MM.1S (cell line): ENCODE measurements around the gene DYNC1H1.

Source experiments
- DNase-seq: peaks from one replicate; pipeline ENCODE4 v3.0.0-alpha.2; 2015
- H2AFZ ChIP-seq: fragments of 300-600 bp; sonication (generic); 2 replicates; pipeline ENCODE4 v1.6.0; 2016; ENCODE audit warnings: antibody characterized with exemption, low read length
- H3F3A ChIP-seq: fragments of 300-600 bp; sonication (generic); 2 replicates; pipeline ENCODE4 v1.6.1; 2016; ENCODE audit warnings: mild to moderate bottlenecking, antibody characterized with exemption, low read length, moderate library complexity, mixed read lengths; ENCODE audit not compliant: insufficient read depth
- H3K27ac ChIP-seq: fragments of 300-600 bp; sonication (generic); 2 replicates; pipeline ENCODE4 v1.5.1; 2016; ENCODE audit warnings: mild to moderate bottlenecking, low read length
- H3K27me3 ChIP-seq: fragments of 300-600 bp; sonication (generic); replicated peaks from 2 replicates; pipeline ENCODE4 v1.6.0; 2016; ENCODE audit warnings: low read length; ENCODE audit not compliant: insufficient read depth
- H3K36me3 ChIP-seq: fragments of 300-600 bp; sonication (generic); replicated peaks from 2 replicates; pipeline ENCODE4 v1.6.1; 2016; ENCODE audit warnings: mild to moderate bottlenecking, low read length, mixed read lengths; ENCODE audit not compliant: insufficient read depth
- H3K4me1 ChIP-seq: fragments of 300-600 bp; sonication (generic); 2 replicates; pipeline ENCODE4 v1.6.1; 2016; ENCODE audit warnings: low read length, mixed read lengths
- H3K4me2 ChIP-seq: fragments of 300-600 bp; sonication (generic); 2 replicates; pipeline ENCODE4 v1.6.0; 2016; ENCODE audit warnings: low read depth, low read length
- H3K4me3 ChIP-seq: fragments of 300-600 bp; sonication (generic); 2 replicates; pipeline ENCODE4 v1.5.1; 2016; ENCODE audit warnings: low read length, mixed read lengths
- H3K79me2 ChIP-seq: fragments of 300-600 bp; sonication (generic); 2 replicates; pipeline ENCODE4 v1.6.1; 2016; ENCODE audit warnings: mixed run types, low read length, mixed read lengths
- H3K9ac ChIP-seq: fragments of 300-600 bp; sonication (generic); 2 replicates; pipeline ENCODE4 v1.6.1; 2016; ENCODE audit warnings: low read length, mixed read lengths
- H3K9me2 ChIP-seq: fragments of 300-600 bp; sonication (generic); replicated peaks from 2 replicates; pipeline ENCODE4 v1.6.1; 2016; ENCODE audit warnings: mild to moderate bottlenecking, low read length, mixed read lengths; ENCODE audit not compliant: insufficient read depth
- H3K9me3 ChIP-seq: fragments of 300-600 bp; sonication (generic); replicated peaks from 2 replicates; pipeline ENCODE4 v1.6.1; 2016; ENCODE audit warnings: mild to moderate bottlenecking, low read length, mixed read lengths; ENCODE audit not compliant: insufficient read depth
- H4K20me1 ChIP-seq: fragments of 300-600 bp; sonication (generic); 2 replicates; pipeline ENCODE4 v1.6.1; 2016; ENCODE audit warnings: mild to moderate bottlenecking, low read length, moderate library complexity, mixed read lengths; ENCODE audit not compliant: insufficient read depth
- CTCF ChIP-seq: fragments of 300-600 bp; sonication (generic); IDR thresholded peaks from 2 replicates; pipeline ENCODE4 v1.5.1; 2016; ENCODE audit warnings: antibody characterized with exemption, low read length, mixed read lengths
- EZH2 ChIP-seq: fragments of 300-600 bp; sonication (generic); optimal IDR thresholded peaks from 2 replicates; pipeline ENCODE3; 2017; ENCODE audit warnings: low read depth, mild to moderate bottlenecking, antibody characterized with exemption, low read length, mixed read lengths
- EZH2phosphoT487 ChIP-seq: fragments of 300-600 bp; sonication (generic); IDR thresholded peaks from 2 replicates; pipeline ENCODE4 v1.6.1; 2018; ENCODE audit warnings: antibody characterized with exemption, low read length

The DYNC1H1 gene

GRCh38 chr14:102027951-102028350 lies 63.6 kb downstream of the DYNC1H1 start:
- H2AFZ ChIP-seq, result no peak overlapping the region
- no peaks in the 10 kb centered on the region for H3F3A ChIP-seq
- H4K20me1 ChIP-seq, result no peaks in the 10 kb centered on the region
- H3K79me2 ChIP-seq, result no peaks in the 10 kb centered on the region
- H3K4me1 ChIP-seq, result no peaks in the 10 kb centered on the region
- H3K4me2 ChIP-seq, result no peak overlapping the region
- H3K9me2 ChIP-seq, result no peaks in the 10 kb centered on the region
- no peaks in the 10 kb centered on the region for H3K27me3 ChIP-seq
- no peaks in the 10 kb centered on the region for H3K36me3 ChIP-seq
- TF ChIP-seq EZH2phosphoT487 (no peak), CTCF (no peak), EZH2 (no peak)
- H3K9me3 ChIP-seq, result no peaks in the 10 kb centered on the region
- H3K4me3 ChIP-seq, result no peak overlapping the region
- no peak for DNase-seq
- no peak overlapping the region for H3K27ac ChIP-seq
- H3K9ac ChIP-seq, result no peak overlapping the region

- Histone ChIP-seq H3K36me3 (no peaks in the 10 kb centered on the region), H3K9me3 (no peaks in the 10 kb centered on the region), H3K27ac (no peak overlapping the region), H3F3A (no peaks in the 10 kb centered on the region), H3K4me2 (no peak overlapping the region), H2AFZ (no peak overlapping the region), H3K9ac (no peak overlapping the region), H3K4me3 (no peak overlapping the region), H4K20me1 (no peaks in the 10 kb centered on the region), H3K27me3 (no peaks in the 10 kb centered on the region), H3K79me2 (no peaks in the 10 kb centered on the region), H3K4me1 (no peaks in the 10 kb centered on the region), H3K9me2 (no peaks in the 10 kb centered on the region)
- DNase-seq, result no peak
- no peak for TF ChIP-seq EZH2
- no peak for TF ChIP-seq CTCF
- no peak for TF ChIP-seq EZH2phosphoT487
These were observed 64.4 kb downstream of the DYNC1H1 start for GRCh38 chr14:102028733-102029132.

- Histone ChIP-seq H3K4me1 (no peaks in the 10 kb centered on the region), H3K4me3 (no peak overlapping the region), H3K79me2 (no peaks in the 10 kb centered on the region), H3K36me3 (no peaks in the 10 kb centered on the region), H3K9me3 (no peaks in the 10 kb centered on the region), H3K27me3 (no peaks in the 10 kb centered on the region), H3K4me2 (no peak overlapping the region), H4K20me1 (no peaks in the 10 kb centered on the region), H2AFZ (no peak overlapping the region), H3K27ac (no peak overlapping the region), H3F3A (no peaks in the 10 kb centered on the region), H3K9ac (no peak overlapping the region), H3K9me2 (no peaks in the 10 kb centered on the region)
- no peak for DNase-seq
- TF ChIP-seq EZH2, result no peak
- TF ChIP-seq CTCF, result no peak
- TF ChIP-seq EZH2phosphoT487, result no peak
These were observed 65.6 kb downstream of the DYNC1H1 start for GRCh38 chr14:102029956-102030355.

GRCh38 chr14:102033241-102033640 lies 68.9 kb downstream of the DYNC1H1 start:
- no peak for DNase-seq
- Histone ChIP-seq H3K4me2 (no peak overlapping the region), H3K79me2 (no peaks in the 10 kb centered on the region), H3K4me1 (no peaks in the 10 kb centered on the region), H3F3A (no peaks in the 10 kb centered on the region), H4K20me1 (no peaks in the 10 kb centered on the region), H3K4me3 (no peak overlapping the region), H3K27me3 (no peaks in the 10 kb centered on the region), H3K36me3 (no peaks in the 10 kb centered on the region), H3K9ac (no peak overlapping the region), H2AFZ (no peak overlapping the region), H3K27ac (no peak overlapping the region), H3K9me3 (no peaks in the 10 kb centered on the region), H3K9me2 (no peaks in the 10 kb centered on the region)
- TF ChIP-seq EZH2 (no peak), CTCF (no peak), EZH2phosphoT487 (no peak)
